ENCODE measurements around the gene RHBDD1. TPM values are rescaled to one million over a fixed set of nuclear protein-coding genes. Genes with fewer than 3 reads are reported as not detected.
"Not testable (repeated sequence)": the region's sequence is repeated elsewhere in the genome, so short reads cannot be mapped to it uniquely, and the experiment has no call there.

Gene RHBDD1
- total RNA-seq, 1 donor from 2014 or later = 31.9 TPM

DNA sequence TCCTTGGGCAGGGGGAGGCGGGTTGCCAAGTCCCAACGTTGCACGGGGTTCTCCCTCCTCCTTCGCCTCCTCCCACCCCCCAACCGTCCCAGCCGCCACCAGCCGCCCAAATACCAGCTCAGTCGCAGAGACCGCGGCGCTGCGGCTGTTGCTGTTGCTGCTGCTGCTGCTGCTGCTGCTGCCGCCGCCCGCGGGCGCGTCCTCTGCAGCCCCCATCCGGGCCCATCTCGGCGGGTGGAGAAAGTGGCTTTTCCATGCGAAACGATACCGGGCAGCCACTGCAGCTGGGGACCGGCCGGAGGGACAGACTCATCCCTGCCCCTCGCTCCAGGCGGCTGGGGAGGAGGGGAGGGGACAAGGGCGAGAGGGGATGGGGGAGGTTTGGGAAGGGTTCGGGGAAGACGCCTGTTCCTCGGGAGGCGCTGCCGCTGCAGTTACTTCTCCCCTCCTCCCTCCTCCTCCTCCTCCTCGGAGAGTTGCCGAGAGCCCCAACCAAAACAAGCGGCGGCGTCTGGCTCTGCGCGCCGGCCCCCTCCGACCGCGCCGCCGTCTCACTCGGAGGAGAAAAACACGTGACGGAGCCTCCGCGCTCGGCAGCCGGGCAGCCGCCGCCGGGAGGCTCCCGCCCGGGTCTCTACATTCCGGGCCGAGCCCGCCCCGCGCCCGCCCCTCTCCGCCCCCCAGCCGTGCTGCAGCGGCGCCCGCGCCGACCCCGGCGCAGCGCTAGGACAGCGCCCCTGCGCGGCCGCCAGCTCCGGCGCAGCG is 36.5 kb upstream of the RHBDD1 start, which contains the start of gene IRS1:
Gene IRS1, minus strand, starts transcription at position 610 of the 765 bp plus-strand sequence. CDS start 1,082 bp downstream, outside the sequence.
- peak; percentile 90 for DNase-seq (ENCODE audit: low spot score)

DNA sequence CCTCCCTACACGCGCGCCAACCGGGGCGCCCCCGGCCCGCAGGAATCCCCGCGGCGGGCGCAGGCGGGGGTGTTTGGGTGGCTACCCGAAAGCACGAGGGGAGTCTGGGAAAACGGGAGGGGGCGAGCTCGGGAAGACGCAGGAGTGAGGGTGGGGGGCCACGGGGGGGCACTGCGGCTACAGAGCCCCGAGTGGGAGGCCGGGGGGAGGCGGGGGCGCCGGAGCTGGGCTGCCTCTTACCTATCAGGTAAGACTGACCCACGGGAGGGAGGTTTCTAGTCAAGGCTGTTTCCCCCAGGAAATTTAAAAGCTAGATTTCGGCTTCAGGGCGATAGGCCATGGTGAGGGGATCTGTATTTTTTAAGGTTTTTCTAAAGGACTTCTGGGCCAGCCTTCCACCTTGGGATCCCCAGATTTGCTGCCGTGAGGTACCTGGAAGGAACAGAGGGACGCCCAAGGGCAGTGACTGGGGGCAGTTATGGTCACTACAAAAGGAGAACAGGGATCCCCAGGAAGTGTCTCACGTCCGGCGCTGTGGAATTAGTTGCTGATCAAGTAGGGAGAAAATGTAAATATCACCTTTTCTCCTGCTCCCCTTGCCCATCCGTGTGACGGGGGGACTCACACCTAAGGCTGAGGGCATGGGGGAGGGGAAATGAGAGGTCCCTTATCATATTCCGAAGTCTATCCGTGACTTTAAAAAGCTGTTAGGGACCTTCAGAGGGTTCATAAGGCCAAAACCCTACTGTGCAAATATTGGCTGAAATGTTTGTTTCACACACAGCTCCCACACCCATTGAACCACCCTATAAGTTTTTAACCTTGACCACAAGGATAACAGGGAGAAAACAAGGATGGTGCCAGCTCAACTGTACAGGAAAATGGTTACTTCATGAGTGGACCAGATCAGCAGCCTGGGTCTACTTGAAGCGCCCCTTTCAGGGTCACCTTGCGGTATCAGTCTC is 35.6 kb upstream of the RHBDD1 start:
- no peak for DNase-seq (ENCODE audit: low spot score)

DNA sequence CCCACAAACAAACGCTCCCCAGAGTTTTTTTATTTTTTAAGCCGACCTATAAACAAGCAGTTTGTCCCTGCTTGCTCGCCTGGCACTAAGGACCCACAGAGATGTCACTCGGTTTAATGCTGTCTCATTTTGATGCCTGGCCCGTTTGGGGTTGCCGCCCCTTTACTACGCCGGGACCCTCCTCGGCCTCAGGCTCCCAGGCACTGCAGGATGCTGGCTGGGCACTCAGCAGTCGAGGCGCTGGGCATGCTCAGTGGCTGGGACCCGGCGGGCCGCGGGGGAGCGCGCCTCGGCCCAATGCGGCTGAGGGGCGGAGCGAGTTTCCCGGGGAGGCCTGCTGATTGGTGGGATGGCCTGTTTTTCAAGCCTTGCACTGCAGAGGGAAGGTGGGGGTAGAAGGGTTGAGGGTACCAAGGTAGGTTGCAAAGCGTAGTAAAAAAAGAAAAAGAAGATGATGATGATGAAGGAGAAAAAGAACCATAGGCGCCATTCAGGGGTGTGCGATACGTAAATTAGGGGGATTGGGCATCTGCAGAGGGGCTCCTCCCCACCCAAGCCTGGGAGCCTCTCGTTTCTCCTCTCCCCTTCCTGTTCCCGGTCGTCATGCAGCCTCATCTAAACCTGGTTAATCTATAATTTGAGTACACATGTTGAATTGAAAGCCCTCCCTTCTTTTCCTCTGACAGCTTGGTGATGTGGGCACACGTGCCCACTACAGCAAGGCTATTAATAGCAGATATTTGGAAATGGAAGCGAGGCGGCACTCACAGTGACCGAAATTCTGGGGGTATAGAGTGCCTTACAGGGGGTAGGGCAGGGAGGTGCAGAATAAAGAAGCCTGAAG is 34.7 kb upstream of the RHBDD1 start:
- DNase-seq (ENCODE audit: low spot score) = peak; percentile 91

DNA sequence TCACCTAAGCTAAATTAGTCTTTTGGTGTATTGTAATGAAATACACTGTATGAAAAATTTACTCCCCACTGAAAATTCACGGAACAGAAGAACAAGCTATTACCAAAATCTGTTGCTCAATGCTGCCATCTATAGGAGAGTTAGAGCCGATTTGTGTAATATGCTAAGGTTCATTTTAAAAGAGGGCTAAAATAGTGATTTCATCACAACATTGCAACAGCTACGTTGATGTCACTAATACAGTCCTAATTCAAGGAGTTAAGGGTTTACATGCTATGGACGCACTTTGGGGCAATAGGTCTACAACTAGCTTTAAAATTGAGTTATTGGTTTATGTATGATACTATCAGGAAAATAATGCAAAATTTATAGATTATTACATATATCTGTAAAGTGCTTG is 33.3 kb upstream of the RHBDD1 start:
- DNase-seq (ENCODE audit: low spot score) = no peak

DNA sequence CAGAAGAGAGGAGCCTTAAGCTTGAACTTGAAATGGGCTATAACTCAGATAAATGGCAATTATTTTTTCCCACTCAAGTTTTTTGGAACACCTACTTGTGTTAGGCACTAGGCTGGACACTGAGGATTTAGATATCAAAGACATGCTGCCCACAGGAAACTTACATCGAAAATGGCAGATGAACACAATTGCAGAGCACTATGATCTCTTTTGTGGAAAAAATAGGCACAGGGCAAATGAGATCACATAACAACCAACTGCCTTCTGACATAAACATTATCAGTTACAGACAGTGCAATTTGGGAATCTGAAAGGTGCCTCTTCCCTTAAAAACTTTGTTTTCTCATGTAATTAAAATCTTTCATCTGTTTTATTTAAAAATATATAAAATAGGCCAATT is 32.4 kb upstream of the RHBDD1 start:
- DNase-seq (ENCODE audit: low spot score) = no peak

DNA sequence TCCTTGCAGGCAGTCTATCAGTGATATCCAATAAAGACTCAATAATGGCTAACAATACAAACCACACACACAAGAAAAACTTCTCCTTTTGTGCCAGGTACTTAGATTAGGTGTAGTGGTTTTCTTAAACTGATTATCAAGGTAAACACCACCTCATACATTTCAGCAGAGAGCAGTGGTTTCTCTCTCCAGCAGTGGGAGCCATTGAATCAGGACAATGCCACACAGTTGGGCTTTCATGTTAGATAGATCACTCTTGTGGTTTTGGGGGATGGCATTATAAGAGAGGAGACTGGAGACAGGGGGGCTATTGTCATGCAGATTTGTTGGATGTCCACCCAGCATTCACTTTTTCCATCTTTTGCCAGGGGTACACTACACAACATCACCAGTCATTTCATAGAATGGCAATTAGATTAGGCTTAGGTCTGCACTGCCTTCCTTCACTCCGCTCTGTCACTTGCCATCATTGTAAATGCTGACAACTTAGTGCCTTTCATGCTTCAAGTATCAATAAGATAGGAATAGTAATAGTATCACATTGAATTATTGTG is 22.6 kb upstream of the RHBDD1 start:
- DNase-seq (ENCODE audit: low spot score) = no peak

DNA sequence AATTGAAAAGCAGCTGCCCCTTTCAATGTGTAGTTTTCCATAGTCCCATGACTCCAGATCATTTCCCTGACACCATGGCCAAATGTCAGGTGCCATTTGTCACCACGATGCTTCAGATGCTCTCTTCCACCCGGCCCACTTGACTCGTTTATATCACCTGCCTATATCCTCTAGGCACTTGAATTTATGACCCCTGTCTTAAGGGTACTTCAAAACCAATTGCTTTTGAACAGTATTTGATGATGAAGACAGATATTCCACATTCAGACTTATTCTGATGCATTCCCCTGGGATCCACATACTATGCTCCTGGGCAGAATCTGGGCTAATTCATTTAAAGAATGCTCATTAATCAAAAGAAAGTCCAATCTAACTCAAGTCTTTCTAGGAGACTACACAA is 16.9 kb upstream of the RHBDD1 start:
- no peak for DNase-seq (ENCODE audit: low spot score)

DNA sequence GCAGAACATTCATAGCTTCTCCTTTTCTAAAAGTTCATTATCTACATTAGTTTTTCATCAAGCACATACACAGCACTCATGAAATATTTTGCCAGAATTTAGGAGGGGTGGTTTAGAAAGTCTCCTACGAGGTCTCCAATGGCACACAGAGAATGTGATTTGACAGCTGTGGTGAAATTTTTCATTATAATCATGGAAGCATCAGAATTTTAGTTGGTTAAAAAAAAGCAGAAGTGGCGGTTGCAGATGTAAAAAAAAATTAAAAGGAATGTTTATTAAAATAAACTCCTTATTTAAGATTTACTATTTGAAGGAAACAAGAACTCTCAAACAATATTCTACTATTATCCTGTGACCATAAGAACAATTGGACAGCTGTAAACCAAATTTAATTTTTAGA is 10.8 kb upstream of the RHBDD1 start:
- DNase-seq (ENCODE audit: low spot score) = no peak

DNA sequence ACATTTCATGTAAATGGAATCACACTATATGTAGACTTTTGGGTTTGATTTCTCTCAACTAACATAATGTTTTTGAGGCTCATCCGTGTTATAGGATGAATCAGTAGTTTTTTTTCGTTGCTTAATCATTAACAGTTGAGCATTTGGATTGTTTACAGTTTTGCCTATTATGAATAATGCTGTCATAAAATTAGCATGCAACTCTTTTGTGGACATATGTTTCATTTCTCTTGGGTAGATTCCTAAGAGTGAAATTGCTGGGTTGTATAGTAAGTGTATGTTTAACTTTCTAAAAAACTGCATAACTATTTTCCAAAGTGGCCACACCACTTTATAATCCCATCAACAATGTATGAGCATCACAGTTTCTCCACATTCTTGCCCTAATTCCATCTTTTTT is 7.7 kb upstream of the RHBDD1 start:
- no peak for DNase-seq (ENCODE audit: low spot score)

DNA sequence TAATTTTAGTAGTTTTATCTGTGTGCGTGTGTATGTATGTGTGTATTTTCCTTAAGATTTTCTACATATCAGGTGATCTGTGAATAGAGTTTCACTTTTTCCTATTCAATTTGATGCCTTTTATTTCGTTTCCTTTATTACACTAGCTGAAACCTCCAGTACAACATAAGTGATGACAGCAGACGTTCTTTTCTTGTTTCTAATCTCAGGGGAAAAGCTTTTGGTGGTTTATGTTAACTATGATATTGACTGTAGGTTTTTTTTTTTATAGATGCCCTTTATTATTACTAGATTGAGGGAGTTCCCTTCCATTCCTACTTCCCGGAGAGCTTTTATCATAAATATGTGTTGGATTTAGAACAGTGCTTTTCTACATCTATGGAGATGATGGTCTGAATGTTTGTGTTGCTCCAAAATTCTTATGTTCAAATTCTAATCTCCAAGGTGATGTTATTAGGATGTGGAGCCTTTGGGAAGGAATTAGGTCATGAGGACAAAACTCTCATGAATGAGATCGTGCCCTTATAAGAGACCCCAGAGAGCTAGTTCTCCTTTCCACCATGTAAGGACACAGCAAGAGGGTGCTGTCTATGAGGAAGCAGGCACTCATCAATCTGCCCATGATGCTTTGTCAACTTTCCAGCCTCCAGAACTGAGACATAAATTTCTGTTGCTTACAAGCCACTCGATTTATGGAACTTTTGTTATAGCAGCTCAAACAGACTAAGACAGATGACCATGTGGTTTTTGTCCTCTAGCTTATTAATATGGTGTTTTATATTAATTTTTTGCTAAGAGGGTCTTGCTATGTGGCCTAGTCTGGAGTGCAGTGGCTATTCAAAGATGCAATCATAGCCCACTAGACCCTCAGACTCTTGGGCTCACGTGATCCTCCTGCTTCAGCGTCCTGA is 5.9 kb upstream of the RHBDD1 start:
- DNase-seq (ENCODE audit: low spot score) = no peak

DNA sequence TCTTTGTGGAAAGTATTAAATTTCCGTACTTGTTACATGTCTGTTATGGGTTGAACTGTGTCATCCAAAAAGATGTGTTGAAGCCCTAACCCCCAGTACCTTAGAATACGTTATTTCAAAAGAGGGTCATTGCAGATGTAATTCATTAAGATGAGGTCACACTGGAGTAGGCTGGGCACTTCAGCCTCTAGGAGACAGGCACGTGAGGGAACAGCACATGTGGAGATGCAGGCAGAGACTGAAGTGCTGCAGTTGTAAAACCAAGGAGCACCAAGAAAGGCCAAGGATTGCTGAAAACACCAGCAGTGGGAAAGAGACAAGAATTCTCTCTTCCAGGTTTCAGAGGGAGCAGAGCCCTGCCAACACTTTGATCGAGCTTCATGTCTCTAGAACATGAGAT is 4.6 kb upstream of the RHBDD1 start:
- no peak for DNase-seq (ENCODE audit: low spot score)

DNA sequence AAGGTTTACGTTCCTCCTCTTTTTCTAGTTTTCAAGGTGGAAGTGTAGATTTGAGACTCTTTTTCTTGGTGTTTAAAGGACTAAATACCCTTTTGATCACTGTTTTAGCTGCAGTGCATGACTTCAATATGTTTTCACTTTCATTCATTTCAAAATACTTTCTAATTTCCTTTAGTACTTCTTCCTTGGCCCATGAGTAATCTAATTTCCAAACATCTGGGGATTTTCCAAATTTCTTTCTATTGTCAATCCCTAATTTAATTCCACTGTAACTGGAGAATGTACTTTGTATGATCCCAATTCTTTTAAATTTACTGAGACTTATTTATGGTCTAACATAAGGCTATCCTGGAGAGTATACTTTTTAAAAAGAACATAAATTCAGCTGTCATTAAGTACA is 3.8 kb upstream of the RHBDD1 start:
- DNase-seq (ENCODE audit: low spot score) = no peak

DNA sequence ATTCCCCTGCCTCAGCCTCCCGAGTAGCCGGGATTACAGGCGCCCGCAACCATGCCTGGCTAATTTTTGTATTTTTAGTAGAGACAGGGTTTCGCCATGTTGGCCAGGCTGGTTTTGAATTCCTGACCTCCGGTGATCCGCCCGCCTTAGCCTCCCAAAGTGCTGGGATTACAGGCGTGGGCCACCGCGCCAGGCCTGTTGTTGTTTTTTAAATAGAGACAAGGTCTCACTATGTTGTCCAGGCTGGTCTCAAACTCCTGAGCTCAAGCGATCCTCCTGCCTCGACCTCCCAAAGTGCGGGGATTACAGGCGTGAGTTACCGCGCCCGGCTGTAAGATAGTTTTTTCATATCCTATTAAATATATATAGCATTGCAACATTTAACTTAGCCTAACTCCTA is 974 bp upstream of the RHBDD1 start:
- DNase-seq (ENCODE audit: low spot score) = not testable (repeated sequence)

DNA sequence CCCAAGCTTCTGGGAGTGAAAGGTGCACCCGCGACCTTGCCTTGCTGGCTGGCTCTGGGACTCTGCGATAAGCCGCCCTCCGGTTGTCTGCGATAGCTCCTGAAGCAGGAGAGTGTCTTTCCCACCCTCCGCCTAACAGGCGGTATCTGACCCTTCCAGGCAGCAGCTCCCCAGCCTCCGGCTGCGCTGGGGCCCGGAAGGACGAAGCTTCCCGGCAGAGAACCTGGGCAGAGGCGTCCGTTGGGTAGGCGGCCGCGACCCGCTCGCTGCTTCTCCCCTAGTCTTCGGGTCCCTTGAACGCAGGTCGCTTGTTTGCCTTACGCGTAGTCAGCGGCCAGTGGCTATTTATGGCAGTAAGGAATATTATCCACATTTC is 446 bp upstream of the RHBDD1 start:
- DNase-seq (ENCODE audit: low spot score) = no peak

DNA sequence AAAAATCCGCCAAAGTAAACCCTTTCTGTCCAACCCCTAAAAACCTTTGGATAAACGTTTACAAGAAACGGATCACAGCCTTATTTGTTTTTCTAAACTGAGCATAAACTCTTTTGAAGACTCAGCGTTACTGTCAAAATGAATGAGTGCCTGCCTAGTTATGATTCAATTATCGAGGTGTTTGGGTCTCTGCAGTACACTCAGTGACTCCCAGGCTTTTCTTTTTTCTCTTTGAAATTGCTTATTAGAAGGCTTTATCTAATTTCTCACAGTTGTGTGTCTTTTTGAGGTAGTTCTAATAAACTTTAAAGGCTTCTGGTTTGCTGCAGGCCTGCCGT is 663 bp downstream of the RHBDD1 start:
- DNase-seq (ENCODE audit: low spot score) = no peak

DNA sequence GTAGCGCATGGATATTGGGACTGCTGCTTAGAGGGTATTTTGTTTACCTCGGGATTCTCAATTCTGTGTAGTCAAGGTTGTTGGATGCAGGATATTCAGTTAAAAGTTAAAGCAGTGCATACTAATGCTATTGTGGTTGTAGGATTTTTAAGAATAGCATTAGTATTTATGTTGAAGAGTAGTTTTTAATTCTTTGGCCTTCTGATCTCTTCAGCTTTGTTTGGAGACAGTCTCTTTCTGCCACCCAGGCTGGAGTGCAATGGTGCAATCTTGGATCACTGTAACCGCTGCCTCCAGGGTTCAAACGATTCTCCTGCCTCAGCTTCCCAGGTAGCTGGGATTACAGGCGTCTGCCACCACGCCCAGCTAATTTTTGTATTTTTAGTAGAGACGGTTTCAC is 1.5 kb downstream of the RHBDD1 start:
- DNase-seq (ENCODE audit: low spot score) = no peak

DNA sequence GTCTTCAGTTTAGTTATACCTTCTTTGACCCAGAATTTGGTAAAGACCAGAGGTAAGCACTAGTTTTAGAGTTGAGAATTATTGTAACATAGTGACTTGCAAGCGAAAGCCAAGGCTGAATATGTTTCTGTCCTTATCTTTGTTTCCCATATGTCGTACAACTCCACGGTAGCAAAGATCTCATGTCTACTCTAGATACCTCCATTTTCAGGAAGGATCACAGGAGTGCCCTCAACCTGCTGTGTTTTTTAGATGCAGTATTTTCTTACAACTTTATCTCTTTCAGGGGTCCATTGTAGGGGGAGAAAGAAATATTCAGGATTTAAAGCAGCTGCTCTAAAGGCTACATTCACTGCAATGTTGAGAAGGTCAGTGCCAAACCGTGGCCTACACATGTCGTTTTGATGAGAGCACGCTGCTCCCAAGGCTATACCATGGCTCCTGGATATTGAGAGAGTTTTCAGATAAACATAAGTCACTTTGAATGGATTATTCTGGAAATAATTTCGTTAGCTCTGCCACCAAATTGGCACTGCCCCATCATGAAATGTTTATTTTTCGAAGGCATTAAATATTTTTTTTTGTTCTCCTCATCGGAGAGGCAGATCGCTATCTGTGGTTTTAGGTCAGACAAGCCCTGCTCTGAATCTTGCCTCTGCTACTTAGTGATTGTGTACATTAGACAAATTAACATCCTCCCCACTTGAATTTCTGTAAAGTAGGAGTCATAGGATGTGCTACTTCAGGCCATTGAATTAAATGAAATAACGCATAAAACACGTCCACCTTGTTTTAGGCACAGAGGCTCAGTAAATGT is 2.1 kb downstream of the RHBDD1 start:
- no peak for DNase-seq (ENCODE audit: low spot score)

DNA sequence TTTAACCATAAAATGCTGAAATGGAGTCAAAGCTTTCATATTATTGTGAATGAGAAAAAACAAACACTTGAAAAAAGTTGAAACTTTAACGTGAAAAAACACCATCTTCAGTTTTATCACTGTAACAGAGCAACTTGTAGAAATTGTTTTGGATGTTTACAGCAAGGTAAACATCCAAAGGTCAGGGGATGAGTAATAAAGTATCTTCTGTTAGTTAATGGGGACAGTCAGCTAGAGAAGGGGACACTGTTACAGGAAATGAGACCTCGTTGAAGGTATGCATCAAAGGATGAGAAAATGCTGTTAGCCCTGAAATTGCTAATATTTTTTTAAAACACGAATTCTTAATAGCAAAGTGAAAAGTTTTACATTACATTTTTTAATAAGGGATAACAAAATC is 2.9 kb downstream of the RHBDD1 start:
- no peak for DNase-seq (ENCODE audit: low spot score)

DNA sequence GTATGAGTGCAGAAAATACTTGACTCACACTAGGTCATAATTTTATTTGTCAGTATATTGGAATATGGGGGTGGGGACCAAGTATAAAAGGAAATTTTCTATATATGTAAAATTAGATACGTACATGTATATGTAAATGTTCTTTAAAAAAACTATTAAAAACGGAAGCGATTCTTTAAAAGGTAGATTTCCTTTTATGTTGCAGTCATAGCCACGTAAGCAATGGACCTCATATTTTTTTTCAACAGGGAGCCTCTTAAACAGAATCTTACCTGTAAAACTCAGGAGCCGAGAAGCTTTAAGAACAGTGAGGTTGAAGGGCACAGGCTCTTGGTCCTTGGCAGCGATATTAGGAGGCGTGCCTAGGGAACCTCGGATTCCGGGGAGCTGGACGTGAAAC is 3.3 kb downstream of the RHBDD1 start:
- no peak for DNase-seq (ENCODE audit: low spot score)
